Measurements from ENCODE around the gene FGL2.

FGL2 gene

GRCh38 chr7:77209479-77210139, 10.0 kb upstream of the FGL2 start:
- TF ChIP-seq, protein P1, sequence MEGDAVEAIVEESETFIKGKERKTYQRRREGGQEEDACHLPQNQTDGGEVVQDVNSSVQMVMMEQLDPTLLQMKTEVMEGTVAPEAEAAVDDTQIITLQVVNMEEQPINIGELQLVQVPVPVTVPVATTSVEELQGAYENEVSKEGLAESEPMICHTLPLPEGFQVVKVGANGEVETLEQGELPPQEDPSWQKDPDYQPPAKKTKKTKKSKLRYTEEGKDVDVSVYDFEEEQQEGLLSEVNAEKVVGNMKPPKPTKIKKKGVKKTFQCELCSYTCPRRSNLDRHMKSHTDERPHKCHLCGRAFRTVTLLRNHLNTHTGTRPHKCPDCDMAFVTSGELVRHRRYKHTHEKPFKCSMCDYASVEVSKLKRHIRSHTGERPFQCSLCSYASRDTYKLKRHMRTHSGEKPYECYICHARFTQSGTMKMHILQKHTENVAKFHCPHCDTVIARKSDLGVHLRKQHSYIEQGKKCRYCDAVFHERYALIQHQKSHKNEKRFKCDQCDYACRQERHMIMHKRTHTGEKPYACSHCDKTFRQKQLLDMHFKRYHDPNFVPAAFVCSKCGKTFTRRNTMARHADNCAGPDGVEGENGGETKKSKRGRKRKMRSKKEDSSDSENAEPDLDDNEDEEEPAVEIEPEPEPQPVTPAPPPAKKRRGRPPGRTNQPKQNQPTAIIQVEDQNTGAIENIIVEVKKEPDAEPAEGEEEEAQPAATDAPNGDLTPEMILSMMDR (IDR thresholded peaks at IDR 0.05; ENCODE audit: low read depth, low read length, missing control alignments): no peak
- DNase-seq (ENCODE audit: low read depth): no peak
- H3K4me3 ChIP-seq (ENCODE audit: low read depth, low read length): no peak overlapping the region

- no peak overlapping the region for H3K4me3 ChIP-seq (ENCODE audit: low read depth, low read length)
- TF ChIP-seq, protein P1 (IDR thresholded peaks at IDR 0.05; ENCODE audit: low read depth, low read length, missing control alignments): no peak
- no peak for DNase-seq (ENCODE audit: low read depth)
Measured at GRCh38 chr7:77208416-77208815, 8.8 kb upstream of the FGL2 start.

- TF ChIP-seq, protein P1 (IDR thresholded peaks at IDR 0.05; ENCODE audit: low read depth, low read length, missing control alignments): no peak
- DNase-seq (ENCODE audit: low read depth): no peak
- no peak overlapping the region for H3K4me3 ChIP-seq (ENCODE audit: low read depth, low read length)
Measured at GRCh38 chr7:77205706-77206105, 6.1 kb upstream of the FGL2 start.

GRCh38 chr7:77202481-77202976, 2.9 kb upstream of the FGL2 start:
- 0 out of 2 replicates have a peak overlapping the region, but pooled peaks have one; percentile 2 for H3K4me3 ChIP-seq (ENCODE audit: low read depth, low read length)
- peak; percentile 81 for DNase-seq (ENCODE audit: low read depth)
- TF ChIP-seq, protein P1 (IDR thresholded peaks at IDR 0.05; ENCODE audit: low read depth, low read length, missing control alignments): no peak

GRCh38 chr7:77200542-77200941, 923 bp upstream of the FGL2 start:
- TF ChIP-seq, protein P1 (IDR thresholded peaks at IDR 0.05; ENCODE audit: low read depth, low read length, missing control alignments): no peak
- no peak for DNase-seq (ENCODE audit: low read depth)
- peak overlapping the region; percentile 63 for H3K4me3 ChIP-seq (ENCODE audit: low read depth, low read length)

- no peak overlapping the region for H3K4me3 ChIP-seq (ENCODE audit: low read depth, low read length)
- DNase-seq (ENCODE audit: low read depth): no peak
- TF ChIP-seq, protein P1 (IDR thresholded peaks at IDR 0.05; ENCODE audit: low read depth, low read length, missing control alignments): no peak
Measured at GRCh38 chr7:77197141-77197540, 2.5 kb downstream of the FGL2 start.
